Mesenchymal stem cell (in vitro differentiated cells and primary cell): ENCODE results near the gene GPSM1.
A peak's percentile ranks its signal among the peaks of the same experiment; 100 is the strongest.

Experiments used
- DNase-seq: peaks from one replicate; pipeline ENCODE4 v3.0.0-alpha.2; 2013
- H2AFZ ChIP-seq: one replicate; pipeline ENCODE4 v1.6.1; 2013; ENCODE audit warnings: low read depth, mild to moderate bottlenecking, control low read depth, inconsistent platforms, low read length, moderate library complexity
- H2AK5ac ChIP-seq: 2 replicates; pipeline ENCODE4 v1.6.1; 2013; ENCODE audit warnings: low read length, moderate library complexity, mild to moderate bottlenecking, inconsistent platforms; ENCODE audit not compliant: severe bottlenecking
- H2BK120ac ChIP-seq: one replicate; pipeline ENCODE4 v1.6.1; 2013; ENCODE audit warnings: low read depth, mild to moderate bottlenecking, inconsistent platforms, low read length, moderate library complexity
- H2BK12ac ChIP-seq, 2 experiments: one replicate each; pipeline ENCODE4 v1.6.1; 2013; ENCODE audit warnings: inconsistent platforms in 2 of 2, low read length in 2 of 2, mild to moderate bottlenecking in 2 of 2, moderate library complexity in 2 of 2, control low read depth in 1 of 2
- H2BK15ac ChIP-seq: one replicate; pipeline ENCODE4 v1.6.1; 2013; ENCODE audit warnings: mild to moderate bottlenecking, low read depth, inconsistent platforms; ENCODE audit not compliant: poor library complexity, severe bottlenecking
- H2BK5ac ChIP-seq: 2 replicates; pipeline ENCODE4 v1.6.1; 2013; ENCODE audit warnings: low read depth, mild to moderate bottlenecking, low read length, control low read depth, inconsistent platforms; ENCODE audit not compliant: poor library complexity, severe bottlenecking
- H3K14ac ChIP-seq, 2 experiments: one replicate each; pipeline ENCODE4 v1.6.1; 2013; ENCODE audit warnings: inconsistent platforms in 2 of 2, low read length in 2 of 2, control low read depth in 1 of 2, mild to moderate bottlenecking in 1 of 2, moderate library complexity in 1 of 2
- H3K18ac ChIP-seq, 2 experiments: one replicate each; pipeline ENCODE4 v1.6.1; 2013; ENCODE audit warnings: inconsistent platforms in 2 of 2, low read length in 2 of 2, control low read depth in 1 of 2, low read depth in 1 of 2, mild to moderate bottlenecking in 1 of 2
- H3K23ac ChIP-seq, 2 experiments: one replicate each; pipeline ENCODE4 v1.6.1; 2013; ENCODE audit warnings: inconsistent platforms in 2 of 2, low read length in 2 of 2, mild to moderate bottlenecking in 2 of 2, moderate library complexity in 2 of 2, control low read depth in 1 of 2
- H3K27ac ChIP-seq: 2 replicates; pipeline ENCODE4 v1.5.1; 2013; ENCODE audit warnings: mild to moderate bottlenecking, moderate library complexity, low read length, control low read depth, inconsistent platforms; ENCODE audit not compliant: poor library complexity, severe bottlenecking
- H3K27me3 ChIP-seq, 2 experiments: 2 replicates each; pipeline versions ENCODE4 v1.6.1 to v1.7.0; 2013; ENCODE audit warnings: low read length in 2 of 2, mild to moderate bottlenecking in 2 of 2, moderate library complexity in 2 of 2, control low read depth in 1 of 2, inconsistent platforms in 1 of 2; ENCODE audit not compliant: control insufficient read depth in 1 of 2, insufficient read depth in 1 of 2
- H3K36me3 ChIP-seq, 2 experiments: 2 replicates each; pipeline versions ENCODE4 v1.6.1 to v1.7.0; 2013; ENCODE audit warnings: low read length in 2 of 2, control low read depth in 1 of 2, inconsistent platforms in 1 of 2, low read depth in 1 of 2, mild to moderate bottlenecking in 1 of 2; ENCODE audit not compliant: insufficient read depth in 2 of 2, control insufficient read depth in 1 of 2
- H3K4ac ChIP-seq, 2 experiments: one replicate each; pipeline ENCODE4 v1.6.1; 2013; ENCODE audit warnings: inconsistent platforms in 2 of 2, low read length in 2 of 2, mild to moderate bottlenecking in 2 of 2, moderate library complexity in 2 of 2, control low read depth in 1 of 2, low read depth in 1 of 2
- H3K4me1 ChIP-seq: 2 replicates; pipeline ENCODE4 v1.6.1; 2013; ENCODE audit warnings: low read depth, low read length, control low read depth; ENCODE audit not compliant: control insufficient read depth, insufficient read depth
- H3K4me2 ChIP-seq: 2 replicates; pipeline ENCODE4 v1.6.1; 2013; ENCODE audit warnings: low read length, mild to moderate bottlenecking, inconsistent platforms; ENCODE audit not compliant: poor library complexity, severe bottlenecking
- H3K4me3 ChIP-seq, 2 experiments: 2 replicates each; pipeline versions ENCODE4 v1.5.1 to v1.7.0; 2013; ENCODE audit warnings: low read length in 2 of 2, mild to moderate bottlenecking in 2 of 2, control low read depth in 1 of 2, low read depth in 1 of 2; ENCODE audit not compliant: insufficient read depth in 1 of 2
- H3K79me1 ChIP-seq: replicated peaks from 2 replicates; pipeline ENCODE4 v1.6.1; 2013; ENCODE audit warnings: mild to moderate bottlenecking, control low read depth, low read length, inconsistent platforms; ENCODE audit not compliant: poor library complexity, severe bottlenecking
- H3K9ac ChIP-seq: 2 replicates; pipeline ENCODE4 v1.7.0; 2013; ENCODE audit warnings: mild to moderate bottlenecking, low read length, moderate library complexity
- H3K9me3 ChIP-seq: 2 replicates; pipeline ENCODE4 v1.7.0; 2013; ENCODE audit warnings: mild to moderate bottlenecking, low read length; ENCODE audit not compliant: control insufficient read depth
- H4K8ac ChIP-seq: one replicate; pipeline ENCODE4 v1.6.1; 2013; ENCODE audit warnings: inconsistent platforms, mild to moderate bottlenecking, low read length, moderate library complexity
- H4K91ac ChIP-seq: one replicate; pipeline ENCODE4 v1.6.1; 2013; ENCODE audit warnings: mild to moderate bottlenecking, low read length, inconsistent platforms
- WGBS: methylation state at CpG from one replicate; pipeline ENCODE4 v1.1.7; 2013; ENCODE audit warnings: mixed read lengths; 5-methylcytosine and 5-hydroxymethylcytosine counted together

GPSM1 gene

DNA sequence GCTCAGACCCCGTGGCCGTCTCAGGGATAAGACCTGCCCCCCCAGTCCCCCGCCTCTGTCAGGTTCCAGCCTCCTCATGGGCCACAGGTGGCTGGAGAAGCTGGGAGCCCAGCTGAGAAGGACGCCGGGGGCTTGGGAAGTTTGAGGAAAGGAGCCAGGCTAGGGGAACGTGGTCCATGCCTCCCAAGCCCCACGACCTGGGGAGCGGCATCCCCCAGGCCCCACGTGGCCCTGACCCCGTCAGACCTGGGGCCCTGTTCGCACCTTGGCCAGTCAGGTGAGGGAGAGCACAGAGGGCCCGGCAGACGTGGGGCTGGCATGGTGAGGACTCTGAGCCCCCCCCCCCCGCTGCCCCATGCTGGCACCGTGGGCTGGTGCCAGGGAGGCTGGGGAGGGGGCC, 3.7 kb downstream of the GPSM1 start:
- Histone ChIP-seq H3K36me3 (peaks cover 0 to 64% of the 10 kb centered on the region in 2 experiments), H3K27ac (no peak overlapping the region), H3K4ac (no peak overlapping the region), H4K8ac (no peak overlapping the region), H2AK5ac (no peak overlapping the region), H3K23ac (no peak overlapping the region), H3K27me3 (no peaks in the 10 kb centered on the region), H3K9ac (no peak overlapping the region), H3K79me1 (peaks cover 20% of the 10 kb centered on the region), H3K4me3 (no peak overlapping the region), H3K18ac (no peak overlapping the region), H2AFZ (no peak overlapping the region), H4K91ac (no peak overlapping the region), H3K14ac (no peak overlapping the region), H2BK120ac (no peak overlapping the region), H2BK15ac (no peak overlapping the region), H3K4me1 (peaks cover 84% of the 10 kb centered on the region), H3K4me2 (no peak overlapping the region), H2BK12ac (no peak overlapping the region), H3K9me3 (no peaks in the 10 kb centered on the region), H2BK5ac (no peak overlapping the region)
- 97% methylated on average over 13 of the region's 15 CpGs for WGBS
- no peak for DNase-seq

GRCh38 chr9:136331556-136332481, 4.5 kb downstream of the GPSM1 start:
- Histone ChIP-seq H3K79me1 (peaks cover 23% of the 10 kb centered on the region), H3K27me3 (no peaks in the 10 kb centered on the region), H2BK12ac (no peak overlapping the region), H3K4me2 (no peak overlapping the region), H2AFZ (no peak overlapping the region), H2BK5ac (no peak overlapping the region), H3K4me3 (no peak overlapping the region), H3K4me1 (peaks cover 84% of the 10 kb centered on the region), H2AK5ac (no peak overlapping the region), H3K4ac (no peak overlapping the region), H3K27ac (no peak overlapping the region), H3K18ac (no peak overlapping the region), H3K9me3 (no peaks in the 10 kb centered on the region), H2BK120ac (no peak overlapping the region), H3K14ac (no peak overlapping the region), H4K8ac (peak overlapping the region; percentile 19), H3K36me3 (peaks cover 6 to 72% of the 10 kb centered on the region in 2 experiments), H2BK15ac (no peak overlapping the region), H4K91ac (no peak overlapping the region), H3K9ac (no peak overlapping the region), H3K23ac (no peak overlapping the region)
- no peak for DNase-seq
- 94% methylated on average over 46 of the region's 46 CpGs for WGBS

DNA sequence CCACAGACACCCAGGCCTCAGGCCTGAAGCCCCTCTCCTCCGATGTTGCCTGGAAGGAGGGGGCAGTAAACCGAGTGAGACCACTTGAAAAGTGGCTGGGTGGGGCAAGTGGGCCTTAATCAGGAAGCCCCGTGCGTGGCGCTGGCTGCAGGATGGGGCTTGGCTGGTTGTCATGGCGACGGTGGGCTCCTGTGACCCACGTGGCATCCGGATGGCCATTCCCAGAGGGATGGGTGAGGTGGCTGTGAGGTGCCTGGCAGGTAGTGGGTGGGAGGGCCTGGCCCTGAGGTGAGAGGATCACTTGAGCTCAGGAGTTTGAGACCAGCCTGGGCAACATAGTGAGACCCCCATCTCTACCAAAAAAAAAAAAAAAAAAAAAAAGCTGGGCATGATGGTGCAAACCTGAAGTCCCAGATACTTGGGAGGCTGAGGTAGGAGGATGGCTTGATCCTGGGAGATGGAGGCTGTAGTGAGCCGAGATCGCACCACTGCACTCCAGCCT, 5.2 kb downstream of the GPSM1 start:
- H3K9me3 ChIP-seq, result no peaks in the 10 kb centered on the region
- no peak overlapping the region for H3K18ac ChIP-seq
- no peak overlapping the region for H3K4me2 ChIP-seq
- H2AFZ ChIP-seq, result no peak overlapping the region
- no peak overlapping the region for H4K8ac ChIP-seq
- H4K91ac ChIP-seq, result no peak overlapping the region
- no peak overlapping the region for H2BK15ac ChIP-seq
- WGBS, result 95% methylated on average over 8 of the region's 11 CpGs
- no peak overlapping the region for H3K14ac ChIP-seq
- no peaks in the 10 kb centered on the region for H3K27me3 ChIP-seq
- no peak overlapping the region for H3K4ac ChIP-seq
- no peak overlapping the region for H2BK5ac ChIP-seq
- peaks cover 23% of the 10 kb centered on the region for H3K79me1 ChIP-seq
- H3K4me3 ChIP-seq, result no peak overlapping the region
- H3K9ac ChIP-seq, result no peak overlapping the region
- H2BK120ac ChIP-seq, result no peak overlapping the region
- H3K36me3 ChIP-seq, result peaks cover 13 to 79% of the 10 kb centered on the region in 2 experiments
- H2BK12ac ChIP-seq, result no peak overlapping the region
- no peak for DNase-seq
- H2AK5ac ChIP-seq, result no peak overlapping the region
- peaks cover 81% of the 10 kb centered on the region for H3K4me1 ChIP-seq
- no peak overlapping the region for H3K23ac ChIP-seq
- no peak overlapping the region for H3K27ac ChIP-seq

GRCh38 chr9:136333045-136333444, 5.7 kb downstream of the GPSM1 start:
- no peak overlapping the region for H3K4me2 ChIP-seq
- H3K27me3 ChIP-seq, result no peaks in the 10 kb centered on the region
- H3K27ac ChIP-seq, result no peak overlapping the region
- no peak overlapping the region for H3K14ac ChIP-seq
- no peak overlapping the region for H2BK120ac ChIP-seq
- H3K4me1 ChIP-seq, result peaks cover 80% of the 10 kb centered on the region
- no peak overlapping the region for H3K9ac ChIP-seq
- 97% methylated on average over 12 of the region's 12 CpGs for WGBS
- no peak overlapping the region for H3K23ac ChIP-seq
- DNase-seq, result no peak
- no peak overlapping the region for H3K4me3 ChIP-seq
- H3K18ac ChIP-seq, result no peak overlapping the region
- no peak overlapping the region for H2BK15ac ChIP-seq
- H3K4ac ChIP-seq, result no peak overlapping the region
- peaks cover 23% of the 10 kb centered on the region for H3K79me1 ChIP-seq
- H3K9me3 ChIP-seq, result no peaks in the 10 kb centered on the region
- no peak overlapping the region for H4K91ac ChIP-seq
- H4K8ac ChIP-seq, result no peak overlapping the region
- H3K36me3 ChIP-seq, result peaks cover 17 to 84% of the 10 kb centered on the region in 2 experiments
- no peak overlapping the region for H2AFZ ChIP-seq
- no peak overlapping the region for H2BK12ac ChIP-seq
- no peak overlapping the region for H2BK5ac ChIP-seq
- H2AK5ac ChIP-seq, result no peak overlapping the region
